CD4-positive, alpha-beta T cell (primary cell): ENCODE measurements around the gene LYL1. TPM values are rescaled to one million over a fixed set of nuclear protein-coding genes. Genes with fewer than 3 reads are reported as not detected.

Source experiments
- ATAC-seq: fragments of 200-7000 bp; cut with Tn5 transposase; one replicate; pipeline ENCODE4 v1.10.0; 2022; ENCODE audit warnings: mild to moderate bottlenecking; ENCODE audit not compliant: poor library complexity
- CTCF ChIA-PET: fragments of 350-600 bp; sonication (Branson Sonifier 250); formaldehyde crosslinking; loops from one replicate; lab custom pipeline; 2021; ENCODE audit warnings: antibody characterized with exemption, inconsistent platforms; lab: Charles Lee
- POLR2A ChIA-PET: fragments of 350-600 bp; sonication (Branson Sonifier 250); formaldehyde crosslinking; loops from one replicate; lab custom pipeline; 2021; ENCODE audit warnings: antibody characterized with exemption, inconsistent platforms; lab: Charles Lee
- DNase-seq, 14 experiments: peaks; one replicate each; pipeline ENCODE4 v3.0.0-alpha.2; 2013 to 2020; ENCODE audit warnings: mixed read lengths in 2 of 14
- H3K27ac ChIP-seq, 2 donors: one replicate each; pipeline versions ENCODE4 v1.5.1 to v1.7.0; 2013; ENCODE audit warnings: low read length in 2 of 2, low read depth in 1 of 2, mild to moderate bottlenecking in 1 of 2
- H3K27me3 ChIP-seq, 2 experiments: 1 replicate in 1 of 2; 2 replicates in 1 of 2; pipeline versions ENCODE4 v1.6.1 to v1.7.0; 2013; ENCODE audit warnings: low read length in 2 of 2, control low read depth in 1 of 2, mild to moderate bottlenecking in 1 of 2, moderate library complexity in 1 of 2; ENCODE audit not compliant: insufficient read depth in 2 of 2, control insufficient read depth in 1 of 2
- H3K36me3 ChIP-seq: one replicate; pipeline ENCODE4 v1.6.1; 2013; ENCODE audit warnings: low read length, control low read depth; ENCODE audit not compliant: insufficient read depth
- H3K4me1 ChIP-seq: one replicate; pipeline ENCODE4 v1.6.1; 2013; ENCODE audit warnings: low read length, control low read depth; ENCODE audit not compliant: insufficient read depth
- H3K4me3 ChIP-seq: one replicate; pipeline ENCODE4 v1.5.1; 2013; ENCODE audit warnings: mild to moderate bottlenecking, low read length, moderate library complexity
- H3K9me3 ChIP-seq, 2 experiments: 1 replicate in 1 of 2; 2 replicates in 1 of 2; pipeline versions ENCODE4 v1.6.1 to v1.7.0; 2013; ENCODE audit warnings: low read length in 2 of 2, mild to moderate bottlenecking in 2 of 2, control low read depth in 1 of 2, moderate library complexity in 1 of 2; ENCODE audit not compliant: control insufficient read depth in 1 of 2, insufficient read depth in 1 of 2
- H3K27ac Mint-ChIP-seq: one replicate; pipeline ENCODE4 v1.8.0; 2020; ENCODE audit warnings: mixed read lengths
- H3K27me3 Mint-ChIP-seq: one replicate; pipeline ENCODE4 v1.8.0; 2021; ENCODE audit warnings: mixed read lengths
- H3K36me3 Mint-ChIP-seq: one replicate; pipeline ENCODE4 v1.8.0; 2021; ENCODE audit warnings: low read depth, mixed read lengths
- H3K4me1 Mint-ChIP-seq: one replicate; pipeline ENCODE4 v1.8.0; 2021; ENCODE audit warnings: low read depth, mixed read lengths
- H3K4me3 Mint-ChIP-seq: one replicate; pipeline ENCODE4 v1.8.0; 2020; ENCODE audit warnings: mild to moderate bottlenecking, mixed read lengths
- H3K9me3 Mint-ChIP-seq: one replicate; pipeline ENCODE4 v1.8.0; 2020; ENCODE audit warnings: mixed read lengths
- CTCF ChIP-seq: fragments of 200-600 bp; IDR thresholded peaks from one replicate; pipeline ENCODE4 v1.8.0; 2022; ENCODE audit warnings: antibody characterized with exemption, mild to moderate bottlenecking
- intact Hi-C, 2 experiments: fragments of 100-400 bp; cut with DNase I in 1 of 2; cut with micrococcal nuclease in 1 of 2; formaldehyde crosslinking; loops; one replicate each; pipeline versions ENCODE4 v1.15.1 to v1.9.0; 2023 to 2025; cut with DNase I, micrococcal nuclease
- total RNA-seq, 174 experiments: library from RNA in 2 of 174; stranded (reverse) in 2 of 174; gene quantifications; one replicate each; pipeline ENCODE4 v1.2.3 and lab custom pipeline; 2021 to 2026

The LYL1 gene
- total RNA-seq, 2 experiments from 2014 or later, result 1.9 to 2.1 TPM

GRCh38 chr19:13074378-13074777 is 28.3 kb downstream of the LYL1 start:
- no peaks in the 10 kb centered on the region for H3K9me3 Mint-ChIP-seq
- H3K36me3 Mint-ChIP-seq, result no peaks in the 10 kb centered on the region
- intact Hi-C loops, result no loop called here
- H3K27ac ChIP-seq, result no peak overlapping the region
- peaks cover 7% of the 10 kb centered on the region for H3K4me1 ChIP-seq
- H3K9me3 ChIP-seq, result no peaks in the 10 kb centered on the region
- H3K4me3 Mint-ChIP-seq, result no peak overlapping the region
- DNase-seq, result no peak
- ChIA-PET POLR2A (no interaction called here), CTCF (interaction anchor here (0.6 kb wide), 1 partner anchor 203 kb away, joined by 4 read pairs; no protein-coding TSS in a partner anchor)
- peaks cover 0 to 2% of the 10 kb centered on the region in 2 experiments for H3K27me3 ChIP-seq
- no peak overlapping the region for H3K4me3 ChIP-seq
- TF ChIP-seq CTCF, result no peak
- H3K36me3 ChIP-seq, result no peaks in the 10 kb centered on the region
- no peaks in the 10 kb centered on the region for H3K4me1 Mint-ChIP-seq
- ATAC-seq, result no peak
- H3K27ac Mint-ChIP-seq, result no peak overlapping the region
- H3K27me3 Mint-ChIP-seq, result no peaks in the 10 kb centered on the region

GRCh38 chr19:13073263-13073662 is 29.4 kb downstream of the LYL1 start:
- Histone ChIP-seq H3K9me3 (no peaks in the 10 kb centered on the region), H3K4me1 (no peaks in the 10 kb centered on the region), H3K27ac (no peak overlapping the region), H3K36me3 (no peaks in the 10 kb centered on the region), H3K4me3 (no peak overlapping the region), H3K27me3 (peaks cover 0 to 4% of the 10 kb centered on the region in 2 experiments)
- Mint-ChIP-seq H3K4me1 (no peaks in the 10 kb centered on the region), H3K27me3 (no peaks in the 10 kb centered on the region), H3K36me3 (no peaks in the 10 kb centered on the region), H3K9me3 (no peaks in the 10 kb centered on the region), H3K4me3 (no peak overlapping the region), H3K27ac (no peak overlapping the region)
- intact Hi-C loops, result no loop called here
- CTCF ChIA-PET, result no interaction called here
- TF ChIP-seq CTCF, result no peak
- no peak for DNase-seq
- no peak for ATAC-seq
- POLR2A ChIA-PET, result no interaction called here

GRCh38 chr19:13072188-13072908 is 30.3 kb downstream of the LYL1 start:
- no peaks in the 10 kb centered on the region for H3K27me3 Mint-ChIP-seq
- H3K4me1 Mint-ChIP-seq, result no peaks in the 10 kb centered on the region
- H3K4me3 Mint-ChIP-seq, result no peak overlapping the region
- Histone ChIP-seq H3K27ac (no peak overlapping the region), H3K9me3 (no peaks in the 10 kb centered on the region), H3K27me3 (peaks cover 0 to 4% of the 10 kb centered on the region in 2 experiments), H3K4me3 (no peak overlapping the region), H3K36me3 (no peaks in the 10 kb centered on the region), H3K4me1 (no peaks in the 10 kb centered on the region)
- ATAC-seq (no peak), DNase-seq (no peak)
- no peak for TF ChIP-seq CTCF
- POLR2A ChIA-PET, result no interaction called here
- CTCF ChIA-PET, result no interaction called here
- H3K27ac Mint-ChIP-seq, result no peak overlapping the region
- H3K9me3 Mint-ChIP-seq, result no peaks in the 10 kb centered on the region
- intact Hi-C loops, result no loop called here
- H3K36me3 Mint-ChIP-seq, result no peaks in the 10 kb centered on the region
